Right kidney (tissue), 1 donor: Measurements from ENCODE around the gene KCNMA1.

Source experiments
- DNase-seq: peaks from one replicate; pipeline ENCODE4 v3.0.0-alpha.2; 2016

Gene KCNMA1

GRCh38 chr10:77446700-77447099, 190.9 kb downstream of the KCNMA1 start:
- DNase-seq = no peak

GRCh38 chr10:77445547-77445946, 192.1 kb downstream of the KCNMA1 start:
- no peak for DNase-seq

GRCh38 chr10:77444041-77444440, 193.6 kb downstream of the KCNMA1 start:
- no peak for DNase-seq

DNA sequence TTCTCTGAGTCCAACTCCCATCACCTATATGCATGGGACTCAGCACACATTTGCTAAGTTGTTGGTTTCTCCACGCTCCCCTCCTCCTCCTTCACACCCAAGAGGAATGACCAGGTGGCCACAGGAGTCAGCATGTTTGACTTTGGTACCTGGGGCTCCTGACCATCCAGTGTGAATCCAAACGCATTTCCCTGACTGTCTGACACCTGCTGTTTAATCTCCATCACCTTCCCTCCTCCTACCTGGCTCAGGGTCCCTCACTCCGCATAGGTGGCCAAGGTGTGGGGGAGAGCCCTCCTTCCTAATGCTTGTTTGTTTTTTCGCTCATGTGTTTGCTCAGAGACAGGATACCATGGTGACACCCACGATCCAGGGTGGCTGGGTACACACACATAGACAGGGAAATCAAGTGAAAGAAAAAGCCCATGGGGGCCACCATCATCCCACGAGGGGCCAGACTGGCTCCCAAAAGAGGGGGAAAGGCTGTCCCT, 194.9 kb downstream of the KCNMA1 start:
- no peak for DNase-seq

DNA sequence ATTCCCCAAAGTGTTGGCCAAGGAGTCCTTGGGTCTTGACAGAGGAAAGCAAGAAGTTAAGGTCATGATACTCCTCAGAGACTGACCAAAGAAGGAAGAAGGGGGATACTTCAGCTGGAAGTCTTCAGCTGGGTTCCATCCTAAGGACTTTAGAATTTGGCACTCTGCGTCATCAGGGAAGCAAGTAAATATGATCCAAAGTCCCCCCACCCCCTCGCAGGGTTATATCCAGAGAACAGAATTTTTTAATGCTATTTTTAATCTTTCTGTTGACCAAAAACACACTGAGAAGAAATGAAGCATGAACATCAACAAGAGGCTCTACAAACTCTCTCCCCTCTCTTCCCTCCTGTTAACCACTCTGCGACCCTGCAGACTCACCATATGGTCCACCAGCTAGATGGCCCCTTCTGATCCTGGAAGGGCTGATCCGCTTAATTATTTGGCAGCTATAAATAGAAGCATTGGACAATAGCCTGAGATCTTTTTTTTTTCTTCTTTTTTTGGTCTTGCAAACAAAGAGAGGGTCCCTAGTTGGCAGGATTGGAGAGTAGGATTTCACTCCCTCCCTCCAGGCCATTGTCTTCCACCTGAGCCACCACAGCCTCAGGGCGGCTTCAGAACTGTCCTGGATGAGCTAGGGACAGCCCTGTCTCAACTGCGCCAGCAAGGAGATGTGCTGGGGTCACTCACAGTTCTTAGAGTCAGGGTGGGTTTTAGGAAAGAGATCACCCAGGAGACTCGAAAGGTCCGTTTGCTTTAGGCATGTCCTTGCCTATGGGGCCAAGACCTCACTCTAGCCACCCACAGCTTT, 196.0 kb downstream of the KCNMA1 start:
- no peak for DNase-seq

GRCh38 chr10:77436257-77436975, 201.2 kb downstream of the KCNMA1 start:
- DNase-seq = no peak

DNA sequence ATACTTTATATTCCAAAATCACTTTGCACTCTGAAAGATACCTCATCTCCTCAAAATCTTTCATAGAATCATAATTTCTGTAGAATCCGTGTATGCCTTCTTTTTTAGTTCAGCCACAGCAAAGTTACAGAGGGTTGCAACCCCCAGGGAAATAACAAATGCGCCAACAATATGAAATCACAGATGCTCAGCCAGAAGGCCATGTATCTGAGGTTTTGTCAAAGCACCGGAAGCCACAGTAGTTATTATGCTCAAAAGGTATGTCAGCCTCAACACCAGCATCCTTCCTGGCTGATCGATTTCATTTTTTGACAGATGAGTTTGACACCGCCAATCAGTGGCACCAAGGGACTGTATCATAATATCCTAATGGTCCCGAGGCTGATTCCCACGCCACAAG, 204.1 kb downstream of the KCNMA1 start:
- DNase-seq = no peak

- no peak for DNase-seq
These were observed 205.4 kb downstream of the KCNMA1 start for GRCh38 chr10:77431980-77432797.

DNA sequence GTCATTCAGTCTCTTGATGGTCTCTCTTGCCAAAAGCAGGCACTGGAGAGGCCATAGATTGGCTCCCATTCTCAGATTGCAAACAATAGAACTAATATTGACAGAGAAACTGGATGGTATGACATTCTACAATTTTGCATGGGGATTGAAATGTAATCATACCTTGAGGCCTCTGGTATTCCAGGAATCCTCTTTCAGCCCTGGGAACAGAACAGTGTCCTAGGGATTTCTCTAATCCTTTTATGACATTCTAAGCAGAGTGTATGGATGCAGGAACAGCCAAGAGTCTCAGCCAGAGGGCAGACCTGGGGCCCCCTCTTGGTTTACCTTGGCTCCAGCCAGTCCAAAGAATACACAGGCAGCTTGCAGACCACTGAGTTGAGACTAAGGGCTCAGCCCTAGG, 206.4 kb downstream of the KCNMA1 start:
- DNase-seq = no peak

DNA sequence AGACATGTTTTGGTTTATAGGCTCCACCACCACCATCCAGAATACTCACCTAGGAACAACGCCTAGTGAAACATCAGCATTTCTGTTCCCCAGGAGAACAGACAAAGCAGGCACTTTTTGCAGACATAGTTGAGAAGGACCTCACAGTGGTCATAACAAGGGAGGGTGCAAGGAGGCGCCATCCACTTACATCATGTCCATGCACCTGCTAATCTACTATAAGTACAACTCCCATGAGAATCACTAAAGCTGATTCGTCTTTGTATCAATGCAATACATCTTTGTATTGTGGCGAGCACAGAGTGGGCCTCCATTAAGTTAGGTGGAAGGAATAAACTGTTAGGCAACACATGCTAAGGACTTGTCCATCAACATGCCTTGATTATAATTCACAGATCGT, 207.1 kb downstream of the KCNMA1 start:
- DNase-seq = no peak

DNA sequence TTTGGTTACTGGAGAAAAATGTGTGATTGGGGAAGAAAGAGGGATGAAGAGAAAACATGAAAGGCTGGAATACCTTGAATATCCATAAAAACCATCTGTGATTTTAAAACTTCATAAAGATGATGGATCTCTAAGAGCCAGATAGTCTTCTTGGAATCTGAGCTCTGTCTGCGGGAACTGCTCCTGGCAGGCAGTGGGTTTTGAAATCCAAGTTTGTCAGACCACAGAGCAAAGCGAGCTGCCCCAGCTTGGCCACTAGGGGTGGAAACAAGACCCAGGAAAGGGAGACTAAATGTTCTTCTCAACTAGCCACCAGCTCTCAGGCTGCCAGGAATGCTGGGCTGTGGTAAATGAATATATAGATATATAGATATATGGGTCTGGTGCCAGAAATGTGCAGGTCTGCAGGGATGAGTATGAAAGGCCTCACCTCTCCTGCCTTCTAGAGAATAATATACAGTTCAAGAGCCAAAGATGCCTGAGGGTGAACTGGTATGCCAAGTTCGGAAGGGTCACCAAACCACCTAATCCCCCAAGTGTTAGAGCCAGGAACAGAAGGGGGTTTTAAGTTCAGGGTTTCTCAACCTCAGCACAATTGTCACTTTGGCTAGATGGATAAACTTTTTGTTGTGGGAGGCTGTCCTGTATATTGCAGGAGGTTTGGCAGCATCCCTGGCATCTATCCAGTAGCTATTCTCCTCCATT, 208.8 kb downstream of the KCNMA1 start:
- no peak for DNase-seq

DNA sequence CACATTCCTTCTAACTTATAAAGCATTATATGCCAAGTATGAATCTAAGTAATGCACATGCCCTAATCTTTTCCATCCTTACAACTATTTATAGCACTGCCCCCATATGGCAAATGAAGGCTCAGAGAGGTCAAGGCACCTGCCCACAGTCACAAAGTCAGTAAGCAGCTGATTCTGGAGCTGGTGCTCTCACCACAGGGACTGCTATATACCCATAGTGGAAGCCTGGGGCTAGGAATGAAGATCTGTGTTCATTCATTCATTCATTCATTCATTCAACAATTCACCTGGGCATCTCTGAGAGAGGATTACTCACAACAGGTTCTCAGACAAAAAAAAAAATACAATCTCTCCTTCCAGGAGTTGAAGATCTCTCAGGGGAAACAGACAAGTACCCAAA, 213.4 kb downstream of the KCNMA1 start:
- DNase-seq = no peak

DNA sequence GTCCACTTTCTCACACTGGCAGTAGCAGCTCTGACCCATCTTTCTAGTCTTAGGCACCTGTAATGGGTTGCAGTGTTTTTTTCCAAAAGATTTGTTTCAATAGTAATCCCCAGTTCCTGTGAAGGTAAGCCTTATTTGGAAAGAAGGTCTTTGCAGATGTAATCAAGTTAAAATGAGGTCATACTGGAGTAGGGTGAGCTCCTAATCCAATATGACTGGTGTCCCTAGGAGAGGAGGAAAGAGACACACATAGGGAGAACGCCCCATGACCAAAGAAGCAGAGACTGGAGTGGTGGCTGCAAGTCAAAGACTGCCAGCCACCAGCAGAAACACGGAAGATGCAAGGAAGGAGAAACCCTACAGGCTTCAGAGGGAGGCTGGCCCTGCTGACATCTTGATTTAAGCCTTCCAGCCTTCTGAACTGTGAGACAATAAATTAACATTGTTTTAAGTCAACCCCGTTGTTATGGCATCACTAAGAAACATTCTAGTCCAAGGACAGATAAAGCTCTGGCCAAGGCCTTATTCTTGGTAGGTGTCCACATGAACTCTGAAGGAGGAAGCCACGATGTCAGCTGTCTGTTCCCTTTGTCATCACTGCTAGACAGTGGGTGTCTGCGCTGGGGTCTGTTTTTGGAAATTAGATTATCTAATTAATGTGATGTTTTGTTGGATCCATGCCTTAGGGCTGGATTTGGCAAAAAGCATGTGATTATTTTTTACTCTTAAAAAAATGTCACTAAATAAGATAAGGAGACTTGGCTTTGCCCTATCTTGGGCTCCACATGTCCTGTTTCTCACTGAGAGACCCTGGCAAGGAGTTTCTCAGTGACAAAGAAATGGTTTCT, 214.9 kb downstream of the KCNMA1 start:
- DNase-seq = no peak

GRCh38 chr10:77421591-77421990, 216.0 kb downstream of the KCNMA1 start:
- no peak for DNase-seq

DNA sequence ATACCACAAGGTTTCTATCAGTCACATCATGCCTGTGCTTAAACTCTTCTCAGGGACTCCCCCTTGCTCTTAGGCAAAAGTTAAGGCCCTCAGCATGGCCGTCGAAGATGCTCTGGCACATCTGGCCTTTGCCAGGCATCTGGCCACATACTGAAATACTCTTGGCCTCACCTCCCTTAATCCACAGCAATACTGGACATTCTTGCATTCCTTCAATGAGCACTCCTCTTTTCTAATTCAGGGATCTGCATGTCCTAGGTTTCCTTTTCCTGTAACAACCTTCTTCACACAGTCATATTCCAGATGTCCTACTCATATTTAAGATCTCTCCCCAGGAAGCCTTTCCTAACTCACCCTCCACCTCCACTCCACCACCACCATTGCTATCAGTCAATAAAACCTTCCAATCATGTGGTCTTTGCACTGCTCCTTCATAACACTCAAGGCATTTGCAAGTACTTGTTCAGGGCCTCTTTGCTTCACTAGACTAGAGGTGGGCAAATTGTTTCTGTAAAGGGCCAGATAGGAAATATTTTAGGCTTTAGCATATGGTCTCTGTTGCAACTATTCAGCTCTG, 216.6 kb downstream of the KCNMA1 start:
- DNase-seq = no peak

- DNase-seq = no peak
These were observed 217.6 kb downstream of the KCNMA1 start for GRCh38 chr10:77419979-77420378.

GRCh38 chr10:77419056-77419455, 218.6 kb downstream of the KCNMA1 start:
- no peak for DNase-seq

GRCh38 chr10:77417806-77418640, 219.6 kb downstream of the KCNMA1 start:
- no peak for DNase-seq

DNA sequence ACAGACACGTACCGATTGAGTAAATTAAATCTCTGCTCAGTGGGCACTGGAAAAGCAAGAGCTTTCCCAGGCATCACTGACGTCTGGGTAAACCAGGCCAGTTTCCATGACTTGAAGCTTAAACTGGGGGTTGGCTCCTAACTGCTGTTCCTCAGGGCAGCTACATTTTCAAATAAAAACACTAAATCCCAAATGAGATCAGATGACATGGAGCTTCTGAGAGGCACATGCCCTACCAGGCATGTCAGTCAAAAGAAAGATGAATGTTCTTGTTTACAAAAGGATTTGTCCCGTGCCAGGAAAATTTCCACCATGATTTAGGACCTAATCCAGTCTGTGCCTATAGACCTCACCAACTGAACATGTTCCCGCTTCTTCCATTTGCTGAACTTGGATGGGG, 220.2 kb downstream of the KCNMA1 start:
- no peak for DNase-seq
